NCI-H345 treated with DMSO at 0.1 percent for 48 hours (cell line): ENCODE measurements around the gene SLFN12L.
"Not testable (repeated sequence)": the region's sequence is repeated elsewhere in the genome, so short reads cannot be mapped to it uniquely, and the experiment has no call there.

Source experiments
- DNase-seq: peaks from one replicate; lab custom pipeline; 2025; ENCODE audit not compliant: unreplicated experiment; lab: John Stamatoyannopoulos, UW

The SLFN12L gene

GRCh38 chr17:35498448-35499178 lies 38.9 kb downstream of the SLFN12L start:
- DNase-seq = no peak

- no peak for DNase-seq
These were observed 40.8 kb downstream of the SLFN12L start for GRCh38 chr17:35496451-35497290.

- no peak for DNase-seq
These were observed 44.4 kb downstream of the SLFN12L start for GRCh38 chr17:35493040-35493439.

- DNase-seq = no peak
These were observed 46.1 kb downstream of the SLFN12L start for GRCh38 chr17:35491417-35491816.

GRCh38 chr17:35489944-35490343 lies 47.5 kb downstream of the SLFN12L start:
- DNase-seq = no peak

GRCh38 chr17:35488991-35489390 lies 48.5 kb downstream of the SLFN12L start:
- no peak for DNase-seq

- DNase-seq = no peak
These were observed 50.4 kb downstream of the SLFN12L start for GRCh38 chr17:35486920-35487732.

- no peak for DNase-seq
These were observed 58.2 kb downstream of the SLFN12L start for GRCh38 chr17:35479271-35479670.

GRCh38 chr17:35477248-35477647 lies 60.2 kb downstream of the SLFN12L start:
- DNase-seq = no peak

- no peak for DNase-seq
These were observed 61.1 kb downstream of the SLFN12L start for GRCh38 chr17:35476283-35476820.

- no peak for DNase-seq
These were observed 69.0 kb downstream of the SLFN12L start for GRCh38 chr17:35468475-35468874.

GRCh38 chr17:35467824-35468223 lies 69.7 kb downstream of the SLFN12L start:
- no peak for DNase-seq

GRCh38 chr17:35460354-35460851 lies 77.1 kb downstream of the SLFN12L start:
- no peak for DNase-seq

GRCh38 chr17:35454035-35454434 lies 83.4 kb downstream of the SLFN12L start:
- not testable (repeated sequence) for DNase-seq

- no peak for DNase-seq
These were observed 84.3 kb downstream of the SLFN12L start for GRCh38 chr17:35453171-35453570.

- DNase-seq = no peak
These were observed 88.0 kb downstream of the SLFN12L start for GRCh38 chr17:35449371-35449931.

GRCh38 chr17:35448899-35449227 lies 88.6 kb downstream of the SLFN12L start:
- no peak for DNase-seq

GRCh38 chr17:35448214-35448898 lies 89.1 kb downstream of the SLFN12L start, which contains the start of gene SLFN13:
Gene SLFN13, minus strand, starts transcription at chr17:35448766. Its CDS starts 3,086 bp downstream, at chr17:35445680.
- peak; percentile 9 for DNase-seq

- DNase-seq = no peak
These were observed 90.0 kb downstream of the SLFN12L start for GRCh38 chr17:35447499-35447898.

GRCh38 chr17:35438433-35438832 lies 99.0 kb downstream of the SLFN12L start:
- DNase-seq = no peak
